ENCODE results near the gene MAP2K4. TPM values are rescaled to one million over a fixed set of nuclear protein-coding genes. Genes with fewer than 3 reads are reported as not detected.

MAP2K4 gene
- total RNA-seq, 2 donors from 2014 or later = 16.7 to 38.7 TPM

DNA sequence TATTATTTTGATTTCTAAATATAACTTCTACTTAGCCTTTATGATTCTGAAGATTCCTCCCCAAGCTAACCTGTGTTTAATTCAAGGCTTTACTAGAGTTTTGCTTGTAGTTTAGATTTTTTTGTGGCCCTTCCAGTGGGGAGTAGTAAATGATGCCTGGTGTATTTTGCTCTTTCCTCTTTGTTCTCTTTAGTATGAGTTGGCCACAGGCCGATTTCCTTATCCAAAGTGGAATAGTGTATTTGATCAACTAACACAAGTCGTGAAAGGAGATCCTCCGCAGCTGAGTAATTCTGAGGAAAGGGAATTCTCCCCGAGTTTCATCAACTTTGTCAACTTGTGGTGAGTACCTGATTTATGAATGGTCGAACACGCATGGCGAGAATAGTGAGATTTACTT is 108.3 kb downstream of the MAP2K4 start:
- Histone ChIP-seq H3K36me3 (peaks cover 22% of the 10 kb centered on the region), H3K27me3 (replicated peaks; ENCODE audit: insufficient read depth) (no peaks in the 10 kb centered on the region), H3K4me1 (ENCODE audit: control insufficient read depth in 1 of 2, low read depth in 2 of 2) (no peaks in the 10 kb centered on the region), H3K9me3 (no peaks in the 10 kb centered on the region), H3K4me3 (no peak overlapping the region), H3K27ac (no peak overlapping the region)
- no peak for DNase-seq (ENCODE audit: low spot score)
- ATAC-seq (ENCODE audit: insufficient number of reproducible peaks, low FRiP score, low read depth) = no peak
- TF ChIP-seq, protein P1, sequence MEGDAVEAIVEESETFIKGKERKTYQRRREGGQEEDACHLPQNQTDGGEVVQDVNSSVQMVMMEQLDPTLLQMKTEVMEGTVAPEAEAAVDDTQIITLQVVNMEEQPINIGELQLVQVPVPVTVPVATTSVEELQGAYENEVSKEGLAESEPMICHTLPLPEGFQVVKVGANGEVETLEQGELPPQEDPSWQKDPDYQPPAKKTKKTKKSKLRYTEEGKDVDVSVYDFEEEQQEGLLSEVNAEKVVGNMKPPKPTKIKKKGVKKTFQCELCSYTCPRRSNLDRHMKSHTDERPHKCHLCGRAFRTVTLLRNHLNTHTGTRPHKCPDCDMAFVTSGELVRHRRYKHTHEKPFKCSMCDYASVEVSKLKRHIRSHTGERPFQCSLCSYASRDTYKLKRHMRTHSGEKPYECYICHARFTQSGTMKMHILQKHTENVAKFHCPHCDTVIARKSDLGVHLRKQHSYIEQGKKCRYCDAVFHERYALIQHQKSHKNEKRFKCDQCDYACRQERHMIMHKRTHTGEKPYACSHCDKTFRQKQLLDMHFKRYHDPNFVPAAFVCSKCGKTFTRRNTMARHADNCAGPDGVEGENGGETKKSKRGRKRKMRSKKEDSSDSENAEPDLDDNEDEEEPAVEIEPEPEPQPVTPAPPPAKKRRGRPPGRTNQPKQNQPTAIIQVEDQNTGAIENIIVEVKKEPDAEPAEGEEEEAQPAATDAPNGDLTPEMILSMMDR (IDR thresholded peaks at IDR 0.05) = no peak

DNA sequence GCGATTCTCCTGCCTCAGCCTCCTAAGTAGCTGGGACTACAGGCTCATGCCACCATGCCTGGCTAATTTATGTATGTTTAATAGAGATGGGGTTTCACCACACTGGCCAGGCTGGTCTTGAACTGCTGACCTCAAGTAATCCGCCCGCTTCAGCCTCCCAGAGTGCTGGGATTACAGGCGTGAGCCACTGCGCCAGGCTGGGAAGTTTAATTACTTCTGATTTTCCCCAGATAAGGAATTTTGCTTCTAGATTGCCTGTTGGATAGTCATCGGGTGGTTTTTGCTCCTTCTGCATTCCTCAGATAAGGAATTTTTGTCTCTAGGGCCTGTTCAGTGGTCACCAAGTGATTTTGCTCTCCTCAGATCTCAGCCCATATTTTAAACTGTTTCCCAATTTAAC is 112.5 kb downstream of the MAP2K4 start:
- Histone ChIP-seq H3K4me3 (no peak overlapping the region), H3K4me1 (ENCODE audit: control insufficient read depth in 1 of 2, low read depth in 2 of 2) (no peaks in the 10 kb centered on the region), H3K9me3 (no peaks in the 10 kb centered on the region), H3K36me3 (peaks cover 8% of the 10 kb centered on the region), H3K27ac (no peak overlapping the region), H3K27me3 (replicated peaks; ENCODE audit: insufficient read depth) (no peaks in the 10 kb centered on the region)
- TF ChIP-seq, protein P1 (IDR thresholded peaks at IDR 0.05) = no peak
- no peak for ATAC-seq (ENCODE audit: insufficient number of reproducible peaks, low FRiP score, low read depth)
- DNase-seq (ENCODE audit: low spot score) = no peak

DNA sequence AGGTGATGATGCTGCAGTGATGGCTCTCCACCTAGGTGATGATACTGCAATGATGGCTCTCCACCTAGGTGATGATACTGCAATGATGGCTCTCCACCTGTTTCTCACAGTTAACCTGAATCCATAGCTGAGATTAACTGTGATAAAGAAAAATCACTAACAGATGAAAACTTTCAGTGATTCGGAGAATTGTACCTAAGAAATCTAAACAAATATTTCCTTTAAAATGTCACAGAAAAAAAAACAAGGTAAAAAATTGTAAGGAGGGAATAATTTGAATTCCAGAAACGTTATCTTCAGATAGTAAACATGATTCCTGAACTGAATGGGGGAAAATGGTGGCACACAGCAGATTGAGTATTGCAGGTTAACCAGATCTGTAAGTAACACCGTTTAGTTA is 113.4 kb downstream of the MAP2K4 start:
- H3K36me3 ChIP-seq = peaks cover 6% of the 10 kb centered on the region
- no peaks in the 10 kb centered on the region for H3K9me3 ChIP-seq
- ATAC-seq (ENCODE audit: insufficient number of reproducible peaks, low FRiP score, low read depth) = no peak
- no peak overlapping the region for H3K4me3 ChIP-seq
- H3K4me1 ChIP-seq (ENCODE audit: control insufficient read depth in 1 of 2, low read depth in 2 of 2) = no peaks in the 10 kb centered on the region
- H3K27me3 ChIP-seq (replicated peaks; ENCODE audit: insufficient read depth) = no peaks in the 10 kb centered on the region
- TF ChIP-seq, protein P1 (IDR thresholded peaks at IDR 0.05) = no peak
- DNase-seq (ENCODE audit: low spot score) = no peak
- H3K27ac ChIP-seq = no peak overlapping the region

DNA sequence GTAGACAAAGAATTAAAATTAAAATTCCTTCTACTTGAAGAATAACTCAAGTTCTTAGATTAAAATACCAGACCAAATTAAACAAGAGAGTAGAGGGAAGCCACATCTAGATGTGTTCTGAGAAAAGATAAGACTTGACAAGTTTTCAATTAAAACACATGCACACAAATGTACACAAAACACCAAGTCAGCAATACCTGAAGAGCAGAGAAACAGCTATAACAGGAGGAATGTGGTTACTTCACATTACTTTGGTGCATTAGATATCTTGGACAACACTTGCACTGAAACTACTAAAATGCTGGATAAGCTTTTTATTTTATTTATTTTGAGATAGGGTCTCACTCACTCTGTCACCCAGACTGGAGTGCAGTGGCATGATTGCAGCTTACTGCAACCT is 113.9 kb downstream of the MAP2K4 start:
- Histone ChIP-seq H3K9me3 (no peaks in the 10 kb centered on the region), H3K27ac (no peak overlapping the region), H3K27me3 (replicated peaks; ENCODE audit: insufficient read depth) (no peaks in the 10 kb centered on the region), H3K4me3 (no peak overlapping the region), H3K36me3 (peaks cover under 1% of the 10 kb centered on the region), H3K4me1 (ENCODE audit: control insufficient read depth in 1 of 2, low read depth in 2 of 2) (no peaks in the 10 kb centered on the region)
- TF ChIP-seq, protein P1 (IDR thresholded peaks at IDR 0.05) = no peak
- ATAC-seq (ENCODE audit: insufficient number of reproducible peaks, low FRiP score, low read depth) = no peak
- no peak for DNase-seq (ENCODE audit: low spot score)

DNA sequence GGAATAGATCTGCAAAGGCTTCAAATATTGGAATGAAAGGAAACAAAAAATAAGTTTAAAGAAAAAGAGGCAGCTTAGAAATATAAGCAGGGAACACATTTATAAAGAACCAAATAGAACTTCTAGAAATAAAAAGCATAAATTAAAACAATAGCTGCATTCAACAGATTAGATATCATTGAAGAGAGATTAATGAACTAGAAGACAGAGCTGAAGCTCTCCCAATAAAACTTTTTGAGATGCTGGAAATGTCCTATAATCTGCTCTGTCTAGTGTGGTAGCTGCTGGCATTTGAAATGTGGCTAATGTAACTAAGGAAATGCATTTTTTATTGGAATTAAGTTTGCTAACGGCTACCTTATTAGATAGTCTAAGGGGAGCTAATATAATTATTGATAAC is 115.6 kb downstream of the MAP2K4 start:
- no peaks in the 10 kb centered on the region for H3K9me3 ChIP-seq
- H3K4me3 ChIP-seq = no peak overlapping the region
- H3K4me1 ChIP-seq (ENCODE audit: control insufficient read depth in 1 of 2, low read depth in 2 of 2) = no peaks in the 10 kb centered on the region
- no peak overlapping the region for H3K27ac ChIP-seq
- no peak for ATAC-seq (ENCODE audit: insufficient number of reproducible peaks, low FRiP score, low read depth)
- peaks cover 9% of the 10 kb centered on the region for H3K36me3 ChIP-seq
- DNase-seq (ENCODE audit: low spot score) = no peak
- TF ChIP-seq, protein P1 (IDR thresholded peaks at IDR 0.05) = no peak
- H3K27me3 ChIP-seq (replicated peaks; ENCODE audit: insufficient read depth) = no peaks in the 10 kb centered on the region
